ENCODE data around the gene HCN1.
A peak's percentile ranks its signal among the peaks of the same experiment; 100 is the strongest.
"Not testable (repeated sequence)": the region's sequence is repeated elsewhere in the genome, so short reads cannot be mapped to it uniquely, and the experiment has no call there.

Gene HCN1

GRCh38 chr5:45533663-45534062, 162.5 kb downstream of the HCN1 start:
- Histone ChIP-seq H3K4me1 (ENCODE audit: control insufficient read depth, insufficient read depth, low read length) (peaks cover 11% of the 10 kb centered on the region), H3K27ac (ENCODE audit: insufficient read depth, low read depth, low read length, poor library complexity, severe bottlenecking) (peak overlapping the region; percentile 52), H3K4me3 (ENCODE audit: insufficient read depth, low read depth, low read length) (no peak overlapping the region), H3K27me3 (ENCODE audit: control insufficient read depth, insufficient read depth, low read length, poor library complexity, severe bottlenecking) (no peaks in the 10 kb centered on the region), H3K36me3 (ENCODE audit: control insufficient read depth, insufficient read depth, low read length) (no peaks in the 10 kb centered on the region), H3K9me3 (ENCODE audit: control insufficient read depth, low read length) (no peaks in the 10 kb centered on the region)
- WGBS, 2 experiments: 50 to 55% methylated on average over 1 of the region's 1 CpG

DNA sequence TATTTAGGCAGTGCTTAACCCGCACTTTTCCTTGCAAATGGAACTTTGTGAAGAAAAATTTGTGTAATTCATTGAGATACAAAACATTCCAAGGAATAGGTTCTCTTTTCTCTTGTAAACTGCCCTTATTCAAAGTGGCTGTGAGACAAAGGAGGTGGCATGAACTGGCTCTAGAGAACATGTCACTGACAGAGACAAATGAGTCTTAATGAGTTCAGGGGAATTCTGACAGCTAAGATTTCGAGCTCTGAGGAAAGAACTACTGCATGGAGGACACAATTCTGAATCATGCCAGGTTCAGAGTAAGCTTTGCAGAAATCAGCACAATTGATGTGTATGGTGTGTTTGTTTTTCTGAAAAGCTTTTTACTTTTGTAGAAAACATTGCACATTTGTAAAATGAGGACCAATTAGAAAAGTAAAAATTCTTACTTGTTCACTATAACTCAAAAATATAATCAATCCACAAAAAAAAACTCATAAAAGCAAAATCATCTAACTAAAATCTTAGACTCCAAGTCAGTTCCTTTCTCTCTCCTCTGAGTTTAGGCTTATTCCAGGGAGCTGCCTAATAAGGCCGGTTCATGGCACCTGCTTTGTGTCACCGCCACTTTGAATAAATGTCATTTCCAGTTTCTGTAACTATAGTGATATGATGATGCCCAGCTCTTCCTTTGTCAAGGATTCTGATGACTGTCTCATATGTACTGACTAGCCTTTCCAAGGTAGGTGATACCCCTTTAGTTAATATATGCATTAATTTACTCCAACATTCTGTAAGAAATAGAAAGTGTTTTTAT, 163.2 kb downstream of the HCN1 start:
- H3K27ac ChIP-seq (ENCODE audit: insufficient read depth, low read depth, low read length, poor library complexity, severe bottlenecking): peak overlapping the region; percentile 52
- H3K4me1 ChIP-seq (ENCODE audit: control insufficient read depth, insufficient read depth, low read length): peaks cover 11% of the 10 kb centered on the region
- H3K9me3 ChIP-seq (ENCODE audit: control insufficient read depth, low read length): no peaks in the 10 kb centered on the region
- 67 to 73% methylated on average over 3 of the region's 4 CpGs for WGBS, 2 experiments
- no peaks in the 10 kb centered on the region for H3K36me3 ChIP-seq (ENCODE audit: control insufficient read depth, insufficient read depth, low read length)
- H3K4me3 ChIP-seq (ENCODE audit: insufficient read depth, low read depth, low read length): no peak overlapping the region
- no peaks in the 10 kb centered on the region for H3K27me3 ChIP-seq (ENCODE audit: control insufficient read depth, insufficient read depth, low read length, poor library complexity, severe bottlenecking)

DNA sequence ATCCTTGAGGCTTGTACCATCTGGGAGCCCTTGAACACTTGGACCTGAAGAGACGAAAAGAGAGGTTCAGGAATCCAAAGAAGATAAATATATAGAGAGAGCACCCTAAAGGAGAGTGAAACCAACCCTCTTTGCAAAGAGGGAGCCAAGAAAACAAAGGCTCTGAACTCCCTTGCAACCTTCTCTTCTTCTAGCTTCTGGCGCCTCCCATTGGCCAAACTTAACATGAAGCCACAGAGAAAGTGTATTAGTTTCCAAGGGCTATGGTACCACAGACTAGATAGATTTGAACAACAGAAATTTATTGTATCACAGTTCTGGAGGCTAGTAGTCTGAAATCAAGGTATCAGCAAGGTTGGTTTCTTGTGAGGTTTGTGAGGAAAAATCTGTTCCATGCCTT, 175.1 kb downstream of the HCN1 start:
- no peak overlapping the region for H3K4me3 ChIP-seq (ENCODE audit: insufficient read depth, low read depth, low read length)
- WGBS, 2 experiments: 18 to 22% methylated on average over 2 of the region's 2 CpGs
- no peak overlapping the region for H3K27ac ChIP-seq (ENCODE audit: insufficient read depth, low read depth, low read length, poor library complexity, severe bottlenecking)

DNA sequence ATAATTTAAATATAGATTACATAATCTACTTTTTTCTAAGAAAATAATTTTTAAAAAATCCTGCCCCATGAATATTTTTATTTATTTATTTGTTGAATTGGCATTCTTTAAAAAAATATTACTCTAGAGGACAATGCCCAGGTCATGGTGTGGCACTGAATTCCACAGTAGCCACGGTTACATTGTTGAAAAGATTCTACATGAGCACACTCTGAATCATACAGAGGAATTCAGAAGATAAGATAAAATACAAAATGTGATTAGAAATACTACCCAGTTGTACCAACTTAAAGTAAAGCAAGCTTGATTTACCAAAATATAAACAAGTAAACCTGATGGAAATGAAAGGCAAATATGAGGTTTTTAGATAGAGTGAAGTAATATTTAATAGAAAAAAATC, 183.7 kb downstream of the HCN1 start:
- no peak overlapping the region for H3K27ac ChIP-seq (ENCODE audit: insufficient read depth, low read depth, low read length, poor library complexity, severe bottlenecking)
- H3K9me3 ChIP-seq (ENCODE audit: control insufficient read depth, low read length): no peaks in the 10 kb centered on the region
- no peaks in the 10 kb centered on the region for H3K36me3 ChIP-seq (ENCODE audit: control insufficient read depth, insufficient read depth, low read length)
- H3K27me3 ChIP-seq (ENCODE audit: control insufficient read depth, insufficient read depth, low read length, poor library complexity, severe bottlenecking): no peaks in the 10 kb centered on the region
- no peak overlapping the region for H3K4me3 ChIP-seq (ENCODE audit: insufficient read depth, low read depth, low read length)
- WGBS, 2 experiments: 91% methylated on average over 1 of the region's 1 CpG; no CpG with 5 or more reads in 1 of the 2 experiments
- no peaks in the 10 kb centered on the region for H3K4me1 ChIP-seq (ENCODE audit: control insufficient read depth, insufficient read depth, low read length)

More for the DNA sequence above, 175.1 kb downstream of the HCN1 start:
- Histone ChIP-seq H3K36me3 (ENCODE audit: control insufficient read depth, insufficient read depth, low read length) (no peaks in the 10 kb centered on the region), H3K9me3 (ENCODE audit: control insufficient read depth, low read length) (no peaks in the 10 kb centered on the region), H3K4me1 (ENCODE audit: control insufficient read depth, insufficient read depth, low read length) (no peaks in the 10 kb centered on the region), H3K27me3 (ENCODE audit: control insufficient read depth, insufficient read depth, low read length, poor library complexity, severe bottlenecking) (no peaks in the 10 kb centered on the region)

DNA sequence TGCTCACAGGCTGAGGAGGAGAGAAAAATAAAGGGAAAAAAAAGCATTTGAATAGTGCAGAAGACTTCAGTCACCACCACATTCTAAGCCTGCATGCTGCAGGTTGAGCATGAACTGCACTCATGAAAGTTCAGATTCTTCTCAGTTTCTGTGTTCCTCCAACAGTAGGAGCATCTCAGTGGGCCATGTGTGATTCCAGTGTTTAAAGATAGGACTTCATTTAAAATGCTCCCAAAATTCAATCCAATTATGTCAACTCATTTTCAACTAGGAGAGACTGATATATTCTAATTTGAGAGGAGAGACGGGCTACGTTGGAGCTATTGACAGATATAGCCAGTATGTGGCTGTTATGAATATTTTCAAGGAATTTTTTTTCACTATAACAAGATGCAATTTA, 186.8 kb downstream of the HCN1 start:
- Histone ChIP-seq H3K27me3 (ENCODE audit: control insufficient read depth, insufficient read depth, low read length, poor library complexity, severe bottlenecking) (no peaks in the 10 kb centered on the region), H3K27ac (ENCODE audit: insufficient read depth, low read depth, low read length, poor library complexity, severe bottlenecking) (no peak overlapping the region), H3K36me3 (ENCODE audit: control insufficient read depth, insufficient read depth, low read length) (no peaks in the 10 kb centered on the region), H3K4me1 (ENCODE audit: control insufficient read depth, insufficient read depth, low read length) (no peaks in the 10 kb centered on the region), H3K9me3 (ENCODE audit: control insufficient read depth, low read length) (no peaks in the 10 kb centered on the region), H3K4me3 (ENCODE audit: insufficient read depth, low read depth, low read length) (no peak overlapping the region)
- WGBS, 2 experiments: no CpG with 5 or more reads among the region's 2 CpGs

GRCh38 chr5:45508135-45508534, 188.0 kb downstream of the HCN1 start:
- H3K4me3 ChIP-seq (ENCODE audit: insufficient read depth, low read depth, low read length): no peak overlapping the region
- WGBS, 2 experiments: 91 to 97% methylated on average over 1 of the region's 1 CpG

DNA sequence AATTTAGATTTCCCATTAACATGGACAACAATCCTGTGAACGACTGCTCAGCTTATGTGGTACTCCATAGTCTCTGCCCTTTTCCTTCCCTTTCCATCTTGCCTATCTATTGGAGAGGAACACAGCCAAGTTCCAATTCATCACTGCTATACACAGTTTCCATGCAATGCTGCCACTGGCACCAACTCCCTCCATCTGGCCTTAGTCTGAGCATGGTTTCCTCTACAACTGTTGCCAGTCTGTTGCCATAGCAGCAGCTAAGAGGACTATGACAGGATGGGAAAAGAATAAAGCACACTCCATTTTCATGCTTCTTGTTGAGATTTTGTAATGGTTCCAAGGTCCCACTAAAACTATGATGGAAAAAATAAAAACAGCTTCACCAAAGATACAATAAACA, 189.0 kb downstream of the HCN1 start:
- Histone ChIP-seq H3K36me3 (ENCODE audit: control insufficient read depth, insufficient read depth, low read length) (no peaks in the 10 kb centered on the region), H3K4me3 (ENCODE audit: insufficient read depth, low read depth, low read length) (no peak overlapping the region), H3K9me3 (ENCODE audit: control insufficient read depth, low read length) (no peaks in the 10 kb centered on the region), H3K27me3 (ENCODE audit: control insufficient read depth, insufficient read depth, low read length, poor library complexity, severe bottlenecking) (no peaks in the 10 kb centered on the region), H3K4me1 (ENCODE audit: control insufficient read depth, insufficient read depth, low read length) (no peaks in the 10 kb centered on the region), H3K27ac (ENCODE audit: insufficient read depth, low read depth, low read length, poor library complexity, severe bottlenecking) (no peak overlapping the region)
- WGBS, 2 experiments: 87 to 94% methylated on average over 1 of the region's 1 CpG

More at GRCh38 chr5:45508135-45508534, 188.0 kb downstream of the HCN1 start:
- no peaks in the 10 kb centered on the region for H3K36me3 ChIP-seq (ENCODE audit: control insufficient read depth, insufficient read depth, low read length)
- no peaks in the 10 kb centered on the region for H3K27me3 ChIP-seq (ENCODE audit: control insufficient read depth, insufficient read depth, low read length, poor library complexity, severe bottlenecking)
- H3K27ac ChIP-seq (ENCODE audit: insufficient read depth, low read depth, low read length, poor library complexity, severe bottlenecking): no peak overlapping the region
- H3K9me3 ChIP-seq (ENCODE audit: control insufficient read depth, low read length): no peaks in the 10 kb centered on the region
- no peaks in the 10 kb centered on the region for H3K4me1 ChIP-seq (ENCODE audit: control insufficient read depth, insufficient read depth, low read length)

DNA sequence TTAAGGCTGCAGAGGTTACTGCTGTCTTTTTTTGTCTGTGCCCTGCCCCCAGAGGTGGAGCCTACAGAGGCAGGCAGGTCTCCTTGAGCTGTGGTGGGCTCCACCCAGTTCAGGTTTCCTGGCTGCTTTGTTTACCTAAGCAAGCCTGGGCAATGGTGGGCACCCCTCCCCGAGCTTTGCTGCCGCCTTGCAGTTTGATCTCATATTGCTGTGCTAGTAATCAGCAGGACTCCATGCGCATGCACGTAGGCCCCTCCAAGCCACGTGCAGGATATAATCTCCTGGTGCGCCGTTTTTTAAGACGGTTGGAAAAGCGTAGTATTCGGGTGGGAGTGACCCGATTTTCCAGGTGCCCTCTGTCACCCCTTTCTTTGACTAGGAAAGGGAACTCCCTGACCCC, 197.2 kb downstream of the HCN1 start:
- not testable (repeated sequence) for H3K27me3 ChIP-seq (ENCODE audit: control insufficient read depth, insufficient read depth, low read length, poor library complexity, severe bottlenecking); H3K9me3 ChIP-seq (ENCODE audit: control insufficient read depth, low read length); H3K27ac ChIP-seq (ENCODE audit: insufficient read depth, low read depth, low read length, poor library complexity, severe bottlenecking); H3K4me3 ChIP-seq (ENCODE audit: insufficient read depth, low read depth, low read length); H3K4me1 ChIP-seq (ENCODE audit: control insufficient read depth, insufficient read depth, low read length); H3K36me3 ChIP-seq (ENCODE audit: control insufficient read depth, insufficient read depth, low read length)
- WGBS, 2 experiments: 96% methylated on average over 11 of the region's 11 CpGs

DNA sequence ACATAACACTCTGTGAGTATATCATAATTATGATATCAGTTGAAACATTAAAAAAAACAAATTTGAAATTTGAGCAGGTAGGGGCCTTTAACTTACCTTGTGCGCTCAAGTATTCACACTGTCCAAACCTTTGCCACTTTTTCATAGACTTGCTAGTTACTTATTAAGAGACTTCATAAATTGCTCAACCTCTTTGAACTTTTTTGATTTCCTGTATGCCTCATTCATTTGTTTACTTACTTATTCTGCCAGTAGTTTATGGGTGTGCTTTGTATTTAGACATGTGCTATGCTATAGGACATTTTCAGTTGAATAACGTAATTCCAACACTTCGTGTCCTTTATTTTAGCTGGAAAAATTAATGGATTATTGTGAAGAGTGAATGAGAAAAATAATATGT, 204.8 kb downstream of the HCN1 start:
- no peaks in the 10 kb centered on the region for H3K27me3 ChIP-seq (ENCODE audit: control insufficient read depth, insufficient read depth, low read length, poor library complexity, severe bottlenecking)
- no peak overlapping the region for H3K27ac ChIP-seq (ENCODE audit: insufficient read depth, low read depth, low read length, poor library complexity, severe bottlenecking)
- H3K36me3 ChIP-seq (ENCODE audit: control insufficient read depth, insufficient read depth, low read length): no peaks in the 10 kb centered on the region
- no peaks in the 10 kb centered on the region for H3K4me1 ChIP-seq (ENCODE audit: control insufficient read depth, insufficient read depth, low read length)
- no peak overlapping the region for H3K4me3 ChIP-seq (ENCODE audit: insufficient read depth, low read depth, low read length)
- H3K9me3 ChIP-seq (ENCODE audit: control insufficient read depth, low read length): no peaks in the 10 kb centered on the region
- WGBS, 2 experiments: 97 to 99% methylated on average over 3 of the region's 3 CpGs

GRCh38 chr5:45484781-45485180, 211.4 kb downstream of the HCN1 start:
- Histone ChIP-seq H3K4me3 (ENCODE audit: insufficient read depth, low read depth, low read length) (no peak overlapping the region), H3K4me1 (ENCODE audit: control insufficient read depth, insufficient read depth, low read length) (no peaks in the 10 kb centered on the region), H3K27ac (ENCODE audit: insufficient read depth, low read depth, low read length, poor library complexity, severe bottlenecking) (no peak overlapping the region), H3K9me3 (ENCODE audit: control insufficient read depth, low read length) (no peaks in the 10 kb centered on the region), H3K27me3 (ENCODE audit: control insufficient read depth, insufficient read depth, low read length, poor library complexity, severe bottlenecking) (no peaks in the 10 kb centered on the region), H3K36me3 (ENCODE audit: control insufficient read depth, insufficient read depth, low read length) (no peaks in the 10 kb centered on the region)
- WGBS, 2 experiments: 96 to 98% methylated on average over 2 of the region's 2 CpGs
